Naive thymus-derived CD4-positive, alpha-beta T cell (primary cell): ENCODE data around the gene EDC4. TPM values are rescaled to one million over a fixed set of nuclear protein-coding genes. Genes with fewer than 3 reads are reported as not detected.

Source experiments
- ATAC-seq: fragments of 150-1000 bp; cut with Tn5 transposase; 2 replicates; pipeline ENCODE4 v1.10.0; 2021; ENCODE audit warnings: mild to moderate bottlenecking, moderate library complexity
- CTCF ChIA-PET: fragments of 350-600 bp; sonication (Branson Sonifier 250); formaldehyde crosslinking; loops from one replicate; lab custom pipeline; 2021; ENCODE audit warnings: antibody characterized with exemption; lab: Charles Lee
- POLR2A ChIA-PET: fragments of 350-600 bp; sonication (Branson Sonifier 250); formaldehyde crosslinking; loops from one replicate; lab custom pipeline; 2021; ENCODE audit warnings: antibody characterized with exemption, inconsistent platforms; lab: Charles Lee
- DNase-seq, 9 donors: peaks; one replicate each; pipeline versions ENCODE4 v3.0.0 to v3.0.0-alpha.2; 2020 to 2022; ENCODE audit warnings: mixed read lengths in 1 of 9
- H3K27ac ChIP-seq: one replicate; pipeline ENCODE4 v1.7.0; 2013; ENCODE audit warnings: mild to moderate bottlenecking, low read depth, low read length, moderate library complexity
- H3K27me3 ChIP-seq, 2 donors: one replicate each; pipeline ENCODE4 v1.7.0; 2013; ENCODE audit warnings: low read length in 2 of 2, mild to moderate bottlenecking in 2 of 2, moderate library complexity in 2 of 2; ENCODE audit not compliant: control insufficient read depth in 2 of 2, insufficient read depth in 2 of 2
- H3K36me3 ChIP-seq, 3 experiments: 1 replicate in 2 of 3; 2 replicates in 1 of 3; pipeline ENCODE4 v1.7.0; 2013; ENCODE audit warnings: low read length in 3 of 3, mild to moderate bottlenecking in 3 of 3, moderate library complexity in 1 of 3; ENCODE audit not compliant: insufficient read depth in 3 of 3, control insufficient read depth in 2 of 3
- H3K4me1 ChIP-seq, 2 donors: one replicate each; pipeline ENCODE4 v1.7.0; 2013; ENCODE audit warnings: low read length in 2 of 2, mild to moderate bottlenecking in 2 of 2, moderate library complexity in 1 of 2; ENCODE audit not compliant: control insufficient read depth in 2 of 2, insufficient read depth in 2 of 2
- H3K4me3 ChIP-seq: 2 replicates; pipeline ENCODE4 v1.7.0; 2013; ENCODE audit warnings: mild to moderate bottlenecking, low read length
- H3K9me3 ChIP-seq, 3 experiments: 1 replicate in 2 of 3; 2 replicates in 1 of 3; pipeline ENCODE4 v1.7.0; 2013; ENCODE audit warnings: low read length in 3 of 3; ENCODE audit not compliant: control insufficient read depth in 2 of 3
- H3K27ac Mint-ChIP-seq, 9 donors: one replicate each; pipeline ENCODE4 v1.8.0; 2020 to 2022; ENCODE audit warnings: mixed read lengths in 9 of 9, mild to moderate bottlenecking in 8 of 9, moderate library complexity in 5 of 9, inconsistent platforms in 2 of 9
- H3K27me3 Mint-ChIP-seq, 5 donors: one replicate each; pipeline ENCODE4 v1.8.0; 2021 to 2022; ENCODE audit warnings: mixed read lengths in 5 of 5, mild to moderate bottlenecking in 1 of 5
- H3K36me3 Mint-ChIP-seq, 5 donors: one replicate each; pipeline ENCODE4 v1.8.0; 2020 to 2022; ENCODE audit warnings: mixed read lengths in 5 of 5, mild to moderate bottlenecking in 3 of 5, inconsistent platforms in 1 of 5
- H3K4me1 Mint-ChIP-seq, 7 donors: one replicate each; pipeline ENCODE4 v1.8.0; 2020 to 2022; ENCODE audit warnings: mixed read lengths in 7 of 7, mild to moderate bottlenecking in 3 of 7, inconsistent platforms in 1 of 7
- H3K4me3 Mint-ChIP-seq, 10 donors: one replicate each; pipeline ENCODE4 v1.8.0; 2020 to 2022; ENCODE audit warnings: mild to moderate bottlenecking in 10 of 10, mixed read lengths in 10 of 10, moderate library complexity in 6 of 10, inconsistent platforms in 2 of 10
- H3K9me3 Mint-ChIP-seq, 11 donors: one replicate each; pipeline ENCODE4 v1.8.0; 2020 to 2022; ENCODE audit warnings: mixed read lengths in 11 of 11, mild to moderate bottlenecking in 4 of 11, inconsistent platforms in 1 of 11, moderate library complexity in 1 of 11
- intact Hi-C, 2 donors: fragments of 100-400 bp; cut with micrococcal nuclease; formaldehyde crosslinking; loops; one replicate each; pipeline ENCODE4 v1.15.1; 2023
- polyA plus RNA-seq, 2 donors: library from polyadenylated mRNA; unstranded; fragments of 300-500 nt; fragmentation: Illumina TruSeq; gene quantifications; one replicate each; pipeline ENCODE4 v1.2.3, GENCODE V29; 2021
- total RNA-seq, 6 experiments: library from RNA in 5 of 6; stranded (reverse) in 5 of 6; gene quantifications; 1 replicate in 5 of 6; 2 replicates in 1 of 6; pipeline ENCODE4 v1.2.3 and lab custom pipeline; 2021 to 2026

Gene EDC4
- total and polyA plus RNA-seq, 7 experiments from 2014 or later = 34.8 to 166 (median 122) TPM

GRCh38 chr16:67846063-67846319 is 26.9 kb upstream of the EDC4 start:
- ChIA-PET CTCF (interaction anchor here (0.8 to 1.5 kb wide), 5 partner anchors 13 to 325 kb away, joined by 3 to 7 read pairs (median 3); no protein-coding TSS in a partner anchor), POLR2A (interaction anchor here (0.6 to 6.4 kb wide), 17 partner anchors 9 to 524 kb away, joined by 3 to 35 read pairs (median 5); partner anchors contain the start of genes ACD, EDC4, NFATC3 and PARD6A)
- H3K4me3 ChIP-seq = peak overlapping the region; percentile 88
- no peaks in the 10 kb centered on the region for H3K27me3 ChIP-seq
- Mint-ChIP-seq H3K27me3 (no peaks in the 10 kb centered on the region), H3K27ac (peak overlapping the region; percentile 84 to 98 (median 94)), H3K36me3 (peaks cover 0 to 19% (median 0%) of the 10 kb centered on the region in 5 donors), H3K4me3 (peak overlapping the region; percentile 86 to 97 (median 90)), H3K4me1 (peaks cover 24 to 69% (median 49%) of the 10 kb centered on the region in 7 donors), H3K9me3 (no peaks in the 10 kb centered on the region)
- peaks cover 0 to 7% (median 0%) of the 10 kb centered on the region in 3 experiments for H3K36me3 ChIP-seq
- ATAC-seq (no peak), DNase-seq (no peak)
- no peaks in the 10 kb centered on the region for H3K9me3 ChIP-seq
- intact Hi-C loops = loop anchor here (1.0 to 10.0 kb wide), 15 partner anchors 13 to 601 kb away; partner anchors contain the start of genes CTCF (in 2 of the 2), EDC4 (in 2 of the 2), RANBP10 (in 2 of the 2) and TSNAXIP1 (in 2 of the 2)
- peak overlapping the region; percentile 99 for H3K27ac ChIP-seq
- peaks cover 46 to 48% of the 10 kb centered on the region in 2 donors for H3K4me1 ChIP-seq

DNA sequence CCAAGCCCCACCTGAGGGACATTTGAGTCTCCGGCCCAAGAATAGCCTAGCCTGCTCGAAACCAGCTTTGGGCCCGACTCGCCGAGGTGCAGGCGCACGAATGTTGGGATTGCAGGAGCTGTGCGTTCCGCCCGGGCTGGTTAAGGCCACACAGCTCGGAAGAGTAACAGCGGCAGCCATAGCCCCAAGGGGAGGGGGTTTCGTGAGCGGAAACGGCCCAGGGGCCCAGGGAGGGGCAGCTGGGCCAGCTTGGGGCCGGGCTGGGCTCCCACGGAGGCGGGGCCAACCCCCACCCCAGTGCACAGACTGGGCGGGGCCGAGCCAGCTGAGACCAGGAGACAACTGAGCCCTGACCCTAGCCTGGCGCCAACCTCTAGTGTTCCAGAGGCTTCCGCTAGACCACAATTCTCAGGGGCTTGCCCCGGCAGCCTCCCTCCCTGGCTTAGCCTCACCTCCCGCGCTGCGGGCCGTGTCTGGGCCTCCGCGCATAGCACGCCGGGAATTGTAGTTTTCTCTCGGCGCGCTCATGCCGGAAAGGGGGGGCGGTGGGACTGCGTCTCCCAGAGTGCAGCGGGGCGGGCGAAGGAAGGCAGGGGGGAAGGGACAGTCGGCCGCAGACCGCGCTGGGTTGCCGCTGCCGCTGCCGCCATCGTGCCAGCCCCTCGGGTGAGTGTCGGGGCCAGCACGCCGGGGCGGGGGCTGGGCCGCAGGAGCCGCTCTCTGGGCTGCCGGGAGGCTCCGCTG is 26.4 kb upstream of the EDC4 start, which contains the start of gene NUTF2:
TSS of gene NUTF2 (plus strand) at position 614 of the 744 bp plus-strand sequence. CDS start 18,198 bp downstream, outside the sequence.
- intact Hi-C loops = loop anchor here (1.0 to 10.0 kb wide), 15 partner anchors 13 to 602 kb away; partner anchors contain the start of genes CTCF (in 2 of the 2), EDC4 (in 2 of the 2), RANBP10 (in 2 of the 2) and TSNAXIP1 (in 2 of the 2)
- H3K9me3 Mint-ChIP-seq = no peaks in the 10 kb centered on the region
- peaks cover 22 to 68% (median 47%) of the 10 kb centered on the region in 7 donors for H3K4me1 Mint-ChIP-seq
- Histone ChIP-seq H3K27ac (peak within 1 kb of the TSS; percentile 99), H3K27me3 (no peaks in the 10 kb centered on the region), H3K9me3 (no peaks in the 10 kb centered on the region), H3K36me3 (peaks cover 0 to 7% (median 0%) of the 10 kb centered on the region in 3 experiments), H3K4me3 (peak within 1 kb of the TSS; percentile 88), H3K4me1 (peaks cover 43 to 46% of the 10 kb centered on the region in 2 donors)
- ChIA-PET POLR2A (interaction anchor here (0.6 to 6.4 kb wide), 16 partner anchors 9 to 523 kb away, joined by 3 to 35 read pairs (median 5); partner anchors contain the start of genes ACD, EDC4, NFATC3 and PARD6A), CTCF (interaction anchor here (0.5 to 1.5 kb wide), 4 partner anchors 14 to 89 kb away, joined by 3 to 7 read pairs (median 5); no protein-coding TSS in a partner anchor)
- peak within 1 kb of the TSS; percentile 84 to 98 (median 94) for H3K27ac Mint-ChIP-seq
- peak; percentile 90 to 98 (median 96) for DNase-seq
- peaks cover 0 to 19% (median 0%) of the 10 kb centered on the region in 5 donors for H3K36me3 Mint-ChIP-seq
- peak; percentile 81 for ATAC-seq
- H3K4me3 Mint-ChIP-seq = peak within 1 kb of the TSS; percentile 87 to 97 (median 92)
- no peaks in the 10 kb centered on the region for H3K27me3 Mint-ChIP-seq

DNA sequence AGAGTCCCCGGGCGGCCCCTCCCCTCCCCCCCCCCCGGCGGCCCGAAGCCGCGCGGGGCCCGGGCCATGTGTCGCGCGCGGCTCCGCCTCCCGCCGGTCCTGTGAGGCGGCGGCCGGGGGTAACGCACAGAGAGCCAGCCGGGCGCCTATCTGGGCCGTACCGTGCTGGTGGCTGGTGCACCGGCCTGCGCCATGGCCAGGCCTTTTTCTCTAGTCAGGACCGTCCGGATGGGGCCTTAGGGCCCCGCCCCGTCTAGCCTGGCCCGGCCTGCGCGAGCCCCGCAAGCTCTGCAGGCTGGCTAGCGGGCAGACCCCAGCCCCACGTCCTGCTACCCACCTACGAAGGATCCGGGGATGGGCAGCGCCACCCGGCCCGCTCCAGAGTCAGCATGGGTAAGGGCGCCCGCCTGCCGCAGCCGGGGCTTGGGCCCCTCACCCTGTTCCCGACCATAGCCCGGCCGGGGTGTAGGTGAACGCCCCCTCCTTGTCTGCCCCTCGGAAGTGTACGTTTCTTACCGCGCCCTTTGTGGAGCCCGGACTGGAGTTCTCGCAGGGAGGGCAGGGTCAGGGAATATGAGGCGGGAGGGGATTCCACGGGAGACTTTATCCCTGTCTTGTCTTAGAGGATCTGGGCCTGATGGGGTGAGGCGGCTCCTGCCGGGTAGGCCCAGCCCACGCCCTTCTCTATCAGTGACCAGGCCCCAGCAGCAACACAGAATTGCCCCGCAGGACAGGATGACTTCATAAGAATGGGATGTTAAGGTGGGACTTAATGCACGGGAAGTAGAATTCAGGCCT is 25.6 kb upstream of the EDC4 start, which contains the start of gene CENPT:
TSS of gene CENPT (minus strand) at position 630 of the 798 bp plus-strand sequence. CDS start 13,834 bp downstream, outside the sequence.
- Mint-ChIP-seq H3K4me1 (peaks cover 19 to 65% (median 41%) of the 10 kb centered on the region in 7 donors), H3K9me3 (no peaks in the 10 kb centered on the region), H3K4me3 (peak within 1 kb of the TSS; percentile 87 to 97 (median 92)), H3K36me3 (peaks cover 0 to 19% (median 0%) of the 10 kb centered on the region in 5 donors), H3K27me3 (no peaks in the 10 kb centered on the region), H3K27ac (peak within 1 kb of the TSS; percentile 84 to 98 (median 92))
- peak within 1 kb of the TSS; percentile 88 for H3K4me3 ChIP-seq
- H3K27me3 ChIP-seq = no peaks in the 10 kb centered on the region
- CTCF ChIA-PET = no interaction called here
- H3K9me3 ChIP-seq = no peaks in the 10 kb centered on the region
- H3K36me3 ChIP-seq = peaks cover 0 to 4% (median 0%) of the 10 kb centered on the region in 3 experiments
- intact Hi-C loops = loop anchor here in 1 of 2 donors (2.0 to 10.0 kb wide), 3 partner anchors 18 to 602 kb away; partner anchors contain the start of genes FHOD1, RIPOR1 and SLC9A5
- ATAC-seq = peak; percentile 62
- H3K27ac ChIP-seq = peak within 1 kb of the TSS; percentile 99
- POLR2A ChIA-PET = interaction anchor here (0.6 to 4.1 kb wide), 8 partner anchors 14 to 187 kb away, joined by 3 to 23 read pairs (median 6); partner anchors contain the start of genes ACD, EDC4, PARD6A and RANBP10
- DNase-seq = no peak
- H3K4me1 ChIP-seq = peaks cover 41 to 44% of the 10 kb centered on the region in 2 donors

GRCh38 chr16:67848118-67848517 is 24.7 kb upstream of the EDC4 start:
- intact Hi-C loops = loop anchor here in 1 of 2 donors (10.0 kb wide), 2 partner anchors 323 to 603 kb away; partner anchors contain the start of genes FHOD1, RIPOR1 and SLC9A5
- Histone ChIP-seq H3K27me3 (no peaks in the 10 kb centered on the region), H3K36me3 (peaks cover 0 to 4% (median 0%) of the 10 kb centered on the region in 3 experiments), H3K4me3 (no peak overlapping the region), H3K27ac (peak overlapping the region; percentile 99), H3K9me3 (no peaks in the 10 kb centered on the region), H3K4me1 (peaks cover 41 to 44% of the 10 kb centered on the region in 2 donors)
- CTCF ChIA-PET = interaction anchor here (1.1 kb wide), 1 partner anchor 33 kb away, joined by 3 read pairs; no protein-coding TSS in a partner anchor
- peaks cover 19 to 63% (median 40%) of the 10 kb centered on the region in 7 donors for H3K4me1 Mint-ChIP-seq
- H3K27me3 Mint-ChIP-seq = no peaks in the 10 kb centered on the region
- H3K4me3 Mint-ChIP-seq = peak overlapping the region; percentile 87 to 97 (median 92)
- ATAC-seq (no peak), DNase-seq (no peak)
- POLR2A ChIA-PET = interaction anchor here (0.7 to 4.1 kb wide), 7 partner anchors 9 to 298 kb away, joined by 3 to 23 read pairs (median 3); partner anchors contain the start of gene EDC4
- H3K36me3 Mint-ChIP-seq = peaks cover 0 to 18% (median 0%) of the 10 kb centered on the region in 5 donors
- H3K27ac Mint-ChIP-seq = peak overlapping the region in 7 of 9 donors; percentile 52 to 87 (median 84)
- no peaks in the 10 kb centered on the region for H3K9me3 Mint-ChIP-seq

DNA sequence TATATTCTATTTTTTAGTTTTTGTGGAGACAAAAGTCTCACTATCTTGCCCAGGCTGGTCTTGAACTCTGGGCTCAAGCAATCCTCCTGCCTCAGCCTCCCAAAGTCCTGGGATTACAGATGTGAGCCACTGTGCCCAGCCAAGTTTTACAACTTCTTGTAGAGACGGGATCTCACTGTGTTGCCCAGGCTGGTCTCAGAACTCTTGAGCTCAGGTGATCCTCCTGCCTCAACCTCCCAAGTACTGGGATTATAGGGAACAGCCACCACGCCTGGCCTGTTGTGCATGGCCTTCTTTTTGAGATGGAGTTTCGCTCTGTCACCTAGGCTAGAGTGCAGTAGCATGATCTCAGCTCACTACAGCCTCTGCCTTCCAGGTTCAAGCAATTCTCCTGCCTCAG is 19.2 kb upstream of the EDC4 start:
- H3K27ac Mint-ChIP-seq = no peak overlapping the region

More for the DNA sequence above, 19.2 kb upstream of the EDC4 start:
- peaks cover 3 to 7% of the 10 kb centered on the region in 2 donors for H3K4me1 ChIP-seq
- CTCF ChIA-PET = interaction anchor here (0.6 kb wide), 1 partner anchor 31 kb away, joined by 3 read pairs; the partner anchor contains the start of gene NRN1L
- DNase-seq = no peak
- H3K27me3 Mint-ChIP-seq = no peaks in the 10 kb centered on the region
- no peaks in the 10 kb centered on the region for H3K27me3 ChIP-seq
- H3K4me3 ChIP-seq = no peak overlapping the region
- intact Hi-C loops = no loop called here
- POLR2A ChIA-PET = interaction anchor here (0.6 kb wide), 1 partner anchor 297 kb away, joined by 5 read pairs; no protein-coding TSS in a partner anchor
- peaks cover 0 to 7% (median 0%) of the 10 kb centered on the region in 3 experiments for H3K36me3 ChIP-seq
- no peak overlapping the region for H3K27ac ChIP-seq
- no peak for ATAC-seq
- no peaks in the 10 kb centered on the region for H3K9me3 Mint-ChIP-seq
- no peak overlapping the region for H3K4me3 Mint-ChIP-seq
- no peaks in the 10 kb centered on the region for H3K9me3 ChIP-seq
- peaks cover 0 to 6% (median 0%) of the 10 kb centered on the region in 5 donors for H3K36me3 Mint-ChIP-seq
- peaks cover 22 to 50% (median 31%) of the 10 kb centered on the region in 7 donors for H3K4me1 Mint-ChIP-seq
